ENCODE data around the gene LRP1-AS.

LRP1-AS gene

DNA sequence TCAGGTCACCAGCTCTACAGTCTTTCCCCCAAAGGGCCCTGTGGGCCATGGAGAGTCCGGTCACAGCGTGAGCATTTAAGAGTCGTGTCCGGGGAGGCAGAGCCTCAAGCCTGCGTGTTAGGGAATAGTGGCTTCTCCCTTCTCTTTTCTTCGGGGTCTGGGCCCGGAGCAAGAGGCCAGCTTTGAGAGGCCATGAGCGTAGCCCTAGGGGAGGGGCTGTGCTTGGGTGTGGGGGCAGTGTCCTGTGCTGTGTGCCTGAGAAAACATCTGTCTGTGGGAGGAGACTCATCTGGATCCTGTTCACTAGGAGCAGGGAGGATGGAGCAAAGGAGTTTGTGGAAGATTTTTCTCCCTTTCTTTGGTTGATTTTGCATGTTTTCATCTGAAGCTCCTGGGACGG, 5.3 kb downstream of the LRP1-AS start:
- DNase-seq (ENCODE audit: low read depth in 2 of 3, low spot score in 2 of 3) = no peak

DNA sequence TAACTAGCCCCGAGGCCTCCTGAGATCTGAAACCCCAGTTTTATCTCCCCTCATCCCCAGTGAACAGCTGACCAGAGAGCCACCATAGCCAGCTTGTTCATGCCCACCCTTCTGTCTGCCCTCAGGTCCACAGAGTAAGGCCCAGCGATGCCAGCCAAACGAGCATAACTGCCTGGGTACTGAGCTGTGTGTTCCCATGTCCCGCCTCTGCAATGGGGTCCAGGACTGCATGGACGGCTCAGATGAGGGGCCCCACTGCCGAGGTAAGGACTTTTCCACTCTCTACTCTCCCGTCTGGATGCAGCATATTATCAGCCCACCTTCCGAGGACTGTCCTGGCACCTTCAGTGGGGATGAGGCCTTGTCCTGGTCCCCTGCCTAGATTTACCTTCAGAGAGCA, 6.2 kb downstream of the LRP1-AS start:
- no peak for DNase-seq (ENCODE audit: low read depth in 2 of 3, low spot score in 2 of 3)

DNA sequence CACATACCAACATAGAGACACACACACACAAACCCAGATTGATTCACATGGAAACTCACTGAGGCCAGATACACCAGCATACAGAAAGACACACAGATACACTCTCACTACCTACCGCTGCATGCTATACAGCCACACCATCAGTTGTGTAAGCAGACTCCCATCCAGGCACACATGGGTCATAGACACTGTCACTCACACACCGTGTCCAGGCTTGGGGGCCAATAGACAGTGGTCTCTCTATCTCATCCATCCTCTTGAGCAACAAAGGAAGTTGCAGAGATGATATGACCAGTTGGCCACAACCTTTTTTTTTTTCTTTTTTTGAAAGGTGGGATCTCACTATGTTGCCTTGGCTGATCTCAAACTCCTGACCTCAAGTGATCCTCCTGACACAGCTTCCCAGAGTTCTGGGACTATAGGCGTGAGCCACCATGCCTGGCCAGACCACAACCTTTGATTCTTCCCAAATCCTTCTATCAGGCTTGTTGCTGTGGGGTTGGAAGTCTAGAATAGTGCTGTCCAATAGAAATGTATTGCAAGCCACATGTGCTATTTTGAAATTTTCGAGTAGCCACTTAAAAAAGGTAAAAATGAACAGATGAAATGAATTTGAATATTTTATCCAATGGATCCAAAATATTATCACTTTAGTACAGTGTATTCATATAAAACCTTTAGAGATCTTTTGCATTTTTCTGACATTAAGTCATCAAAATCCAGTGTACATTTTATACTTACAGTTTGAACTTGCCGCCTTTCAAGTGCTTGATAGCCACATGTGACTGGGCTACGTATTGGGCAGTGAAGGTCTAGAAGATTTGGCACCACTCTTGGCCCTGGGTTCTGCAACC, 7.4 kb downstream of the LRP1-AS start:
- no peak for DNase-seq (ENCODE audit: low read depth in 2 of 3, low spot score in 2 of 3)

DNA sequence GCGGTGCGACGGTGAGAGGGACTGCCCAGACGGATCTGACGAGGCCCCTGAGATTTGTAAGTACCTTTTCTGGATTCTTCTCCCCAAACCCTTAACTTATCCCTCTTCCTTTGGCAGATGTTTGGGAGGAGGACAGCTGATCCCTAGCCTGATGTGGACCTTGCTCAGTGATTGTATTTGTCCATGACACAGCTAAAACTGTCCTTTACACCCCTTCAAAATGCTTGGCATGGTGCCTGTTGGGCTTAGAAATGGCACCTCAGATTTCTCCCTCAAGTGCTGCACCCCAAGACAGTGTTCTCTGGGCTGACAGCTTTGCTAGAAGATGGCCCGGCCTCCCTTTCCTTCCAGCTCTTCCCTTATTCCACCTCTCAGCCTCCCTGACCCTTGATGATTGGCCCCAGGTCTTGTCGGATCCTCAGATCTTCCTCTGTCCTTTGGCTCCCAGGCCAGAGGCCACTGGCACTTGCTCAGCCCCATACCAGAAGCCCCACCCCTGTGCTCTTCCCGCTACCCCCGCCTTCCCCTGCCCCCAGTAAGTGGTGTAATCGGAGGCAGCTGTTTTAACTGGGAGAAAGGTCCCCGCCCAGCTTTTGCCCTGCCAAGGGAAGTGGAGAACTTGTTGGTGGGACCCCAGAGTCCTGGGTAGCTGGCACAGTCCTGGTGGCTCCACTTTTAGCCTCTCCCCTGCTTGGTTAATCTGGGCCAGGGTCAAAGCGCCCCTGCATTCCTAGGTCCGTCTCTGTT, 8.7 kb downstream of the LRP1-AS start:
- no peak for DNase-seq (ENCODE audit: low read depth in 2 of 3, low spot score in 2 of 3)

DNA sequence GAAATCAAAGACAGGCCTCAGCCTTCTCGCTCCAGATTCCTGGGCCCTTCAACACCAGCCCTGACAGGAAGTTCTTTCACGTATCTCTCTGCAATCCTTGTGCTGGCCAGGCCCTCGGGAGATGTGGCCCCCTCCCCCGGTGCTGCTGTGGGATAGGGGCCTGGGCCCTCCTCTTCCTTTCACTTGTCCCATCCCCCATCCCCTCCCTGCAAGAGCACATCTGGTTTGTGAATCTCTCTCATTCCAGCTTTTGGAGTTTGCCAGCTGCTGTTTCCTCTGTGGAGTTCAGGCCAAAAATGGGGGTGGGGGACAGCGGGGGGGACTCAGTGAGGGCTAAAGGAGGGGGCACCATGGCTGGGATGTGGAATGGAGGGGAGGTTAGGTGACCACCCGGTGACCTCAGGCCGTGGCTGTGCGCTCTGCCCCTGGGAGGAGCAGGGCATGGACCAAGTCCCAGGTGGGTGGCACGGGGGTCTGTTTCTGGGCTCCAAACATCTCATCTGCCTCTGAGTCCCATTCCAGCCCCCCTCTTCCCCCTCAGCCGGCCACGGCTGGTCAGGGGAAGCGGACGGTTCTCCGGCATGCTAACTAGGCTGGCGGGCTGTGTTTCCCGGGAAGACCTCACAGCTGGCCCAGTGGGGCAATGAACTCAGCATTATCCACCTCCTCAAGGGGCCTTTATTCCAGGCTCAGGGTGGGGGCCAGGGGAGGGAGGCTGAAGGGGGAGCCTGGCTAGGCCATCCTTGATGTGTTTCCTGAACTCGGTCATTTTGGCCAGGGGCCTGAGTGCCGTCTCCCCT, 11.7 kb downstream of the LRP1-AS start:
- DNase-seq (ENCODE audit: low read depth in 2 of 3, low spot score in 2 of 3) = no peak

DNA sequence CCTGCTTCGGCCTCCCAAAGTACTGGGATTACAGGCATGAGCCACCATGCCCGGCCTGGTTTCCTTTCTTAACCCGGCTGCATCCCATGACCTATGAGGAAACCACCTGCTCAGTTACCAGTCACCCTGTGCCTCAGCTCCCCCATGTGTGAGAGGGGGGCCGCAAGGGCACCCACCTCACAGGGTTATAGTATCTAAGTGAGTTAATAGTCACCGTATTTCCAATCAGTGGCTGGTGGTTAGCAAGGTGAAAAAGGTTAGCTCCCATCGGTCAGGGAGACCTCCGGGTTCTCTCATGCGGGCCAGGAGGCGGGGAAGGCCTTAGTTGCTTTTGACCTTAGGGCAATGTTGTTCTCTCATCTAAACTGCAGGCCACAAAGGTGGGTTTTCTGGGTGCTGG, 12.5 kb downstream of the LRP1-AS start:
- DNase-seq (ENCODE audit: low read depth in 2 of 3, low spot score in 2 of 3) = no peak

DNA sequence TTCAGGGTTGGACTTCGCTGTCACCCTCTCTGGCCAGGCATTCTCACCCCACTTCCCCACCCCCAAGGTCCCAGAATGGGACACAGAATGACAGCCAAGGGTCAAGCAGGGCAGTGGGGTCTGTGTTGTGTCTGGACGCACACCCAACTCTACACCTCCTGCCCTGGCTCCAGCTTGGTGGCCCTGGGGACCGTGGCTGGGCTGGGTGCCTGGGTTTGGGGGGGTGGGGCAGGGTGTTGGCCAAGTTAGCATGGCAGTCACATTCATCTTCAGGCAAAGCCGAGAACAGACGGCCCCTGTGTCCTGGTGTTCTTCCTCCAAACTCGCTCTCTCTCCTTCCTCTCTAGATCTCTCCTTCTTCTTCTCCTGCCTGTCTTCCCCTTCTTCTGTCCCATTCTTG, 13.5 kb downstream of the LRP1-AS start:
- DNase-seq (ENCODE audit: low read depth in 2 of 3, low spot score in 2 of 3) = no peak

DNA sequence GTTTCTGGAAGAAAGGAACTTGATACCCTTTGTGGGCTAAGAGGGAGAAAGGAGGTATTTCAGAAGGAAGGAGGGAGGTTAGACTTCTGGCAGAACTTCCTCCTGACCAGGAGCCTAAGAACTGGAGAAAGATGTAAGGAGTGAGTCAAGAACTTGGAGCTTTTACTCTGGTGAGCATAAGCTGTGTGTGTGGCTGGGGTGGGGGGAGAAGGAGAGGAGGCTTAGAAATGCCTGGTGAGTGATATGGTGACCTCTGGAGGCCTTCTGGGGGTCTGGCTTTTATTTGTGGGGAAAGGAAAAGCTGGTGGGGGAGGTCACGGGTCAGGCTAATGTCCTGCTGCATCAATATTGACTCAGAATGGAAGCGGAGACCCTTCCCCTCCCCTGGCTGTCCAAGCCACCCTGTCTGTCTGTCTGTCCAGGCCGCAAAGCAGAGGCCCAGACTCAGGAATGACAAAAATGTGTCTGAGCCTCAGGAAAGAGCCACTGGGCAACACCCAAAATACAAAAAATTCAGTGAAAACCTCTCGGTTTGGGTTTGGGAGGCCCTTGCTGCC, 14.3 kb downstream of the LRP1-AS start:
- no peak for DNase-seq (ENCODE audit: low read depth in 2 of 3, low spot score in 2 of 3)

DNA sequence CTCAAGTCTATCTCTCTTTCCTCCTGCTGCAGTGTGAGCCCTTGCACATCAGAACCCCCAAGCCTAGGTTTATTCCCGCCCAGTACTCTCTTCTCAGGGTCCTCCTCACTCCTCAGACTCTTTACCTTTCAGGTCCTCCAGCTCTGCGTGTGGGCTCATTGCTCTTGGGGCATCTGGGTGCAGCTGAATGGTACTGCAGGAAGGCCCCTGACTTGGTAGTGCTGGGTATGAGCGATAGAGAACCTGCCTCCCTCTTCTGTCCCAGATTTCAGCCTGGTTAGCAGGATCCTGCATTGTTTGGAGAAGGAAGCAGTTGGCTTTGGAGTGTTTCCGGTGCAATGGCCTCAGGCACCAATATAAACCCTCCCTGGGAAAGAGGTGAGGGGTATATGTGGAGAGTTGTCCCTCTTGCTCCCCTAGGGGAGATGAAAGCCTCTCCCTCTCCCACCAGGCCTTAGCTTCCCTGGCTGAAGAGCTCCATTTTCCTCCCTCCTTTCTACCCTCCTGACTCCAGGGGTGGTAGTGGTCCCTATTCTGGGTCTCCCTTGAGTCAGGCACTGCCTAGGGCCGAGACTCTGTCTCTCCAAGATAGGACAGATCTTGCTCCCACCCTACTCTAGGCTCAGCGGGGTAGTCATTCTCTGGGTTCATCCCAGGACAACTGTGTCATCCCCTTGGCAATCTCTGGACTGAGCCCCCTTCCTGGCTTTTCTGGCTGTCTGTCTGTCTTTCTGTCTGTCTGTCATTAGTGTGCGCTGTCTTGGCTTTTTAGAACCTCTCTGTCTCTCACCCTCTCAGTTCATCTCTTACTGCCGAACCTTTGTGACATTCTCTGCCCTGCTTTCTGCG, 15.3 kb downstream of the LRP1-AS start:
- DNase-seq (ENCODE audit: low read depth in 2 of 3, low spot score in 2 of 3) = no peak

DNA sequence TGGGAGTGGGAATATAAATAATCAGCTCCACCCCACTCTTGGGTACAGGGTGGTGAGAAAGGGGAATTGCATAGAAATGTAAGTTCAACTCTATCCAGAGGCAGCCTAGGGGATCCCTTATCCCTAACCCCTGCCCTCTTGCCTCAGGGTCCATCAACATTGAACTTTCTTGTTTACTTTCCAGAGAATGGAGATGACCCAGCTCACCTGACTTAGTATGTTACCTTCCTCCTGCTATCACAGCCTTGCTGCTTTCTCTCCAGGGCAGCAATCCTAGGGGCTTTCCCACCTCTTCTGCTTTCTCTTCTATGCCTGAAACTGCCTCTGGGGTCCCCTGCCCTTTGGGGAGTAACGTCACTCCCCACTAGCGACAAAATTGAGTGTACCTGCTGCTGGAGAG, 16.5 kb downstream of the LRP1-AS start:
- no peak for DNase-seq (ENCODE audit: low read depth in 2 of 3, low spot score in 2 of 3)

DNA sequence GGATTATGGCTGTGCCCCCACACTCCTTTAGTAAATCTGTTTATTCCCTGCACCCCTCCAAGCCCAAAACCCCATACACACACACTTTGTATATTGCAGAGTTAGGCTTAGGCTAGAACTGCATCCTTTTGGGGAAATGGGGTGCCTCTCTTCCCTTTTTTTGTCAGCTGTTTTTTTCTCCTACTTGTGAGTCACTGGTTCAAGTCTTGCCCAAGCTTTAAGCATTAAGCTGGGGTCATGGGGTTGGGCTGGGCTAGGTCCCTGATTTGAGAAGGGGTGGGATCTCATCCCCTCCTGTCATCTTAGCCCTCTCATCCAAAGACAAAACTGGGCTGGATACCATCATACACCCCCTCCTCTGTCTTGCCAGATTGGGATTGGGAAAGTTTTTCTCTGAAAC, 17.5 kb downstream of the LRP1-AS start:
- no peak for DNase-seq (ENCODE audit: low read depth in 2 of 3, low spot score in 2 of 3)

DNA sequence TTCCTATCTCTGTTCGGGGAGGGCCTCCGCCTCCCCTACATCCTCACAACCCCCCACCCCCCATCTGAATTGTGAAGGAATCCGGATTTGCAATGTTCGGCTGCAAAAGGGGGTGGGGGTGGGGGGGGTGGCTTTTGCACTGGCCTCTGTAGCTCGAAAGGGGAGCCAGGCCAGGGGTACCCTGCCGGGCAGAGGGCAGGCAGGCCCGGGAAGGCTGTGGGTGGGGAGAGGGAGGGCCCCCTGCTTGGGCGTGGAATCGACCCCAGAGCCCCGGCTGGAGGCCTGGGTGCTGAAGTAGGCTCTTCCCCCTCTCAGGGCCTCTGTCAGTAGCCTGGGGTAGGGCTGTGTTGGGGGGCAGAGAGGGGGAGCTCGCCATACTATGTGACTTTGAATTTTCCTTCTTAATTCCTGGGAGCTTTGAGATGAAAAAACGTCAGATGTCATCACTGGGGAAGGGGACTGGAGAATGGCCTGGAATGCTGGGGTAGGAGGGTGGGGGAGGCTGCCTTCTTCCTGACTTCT, 18.0 kb downstream of the LRP1-AS start:
- DNase-seq (ENCODE audit: low read depth in 2 of 3, low spot score in 2 of 3) = no peak

DNA sequence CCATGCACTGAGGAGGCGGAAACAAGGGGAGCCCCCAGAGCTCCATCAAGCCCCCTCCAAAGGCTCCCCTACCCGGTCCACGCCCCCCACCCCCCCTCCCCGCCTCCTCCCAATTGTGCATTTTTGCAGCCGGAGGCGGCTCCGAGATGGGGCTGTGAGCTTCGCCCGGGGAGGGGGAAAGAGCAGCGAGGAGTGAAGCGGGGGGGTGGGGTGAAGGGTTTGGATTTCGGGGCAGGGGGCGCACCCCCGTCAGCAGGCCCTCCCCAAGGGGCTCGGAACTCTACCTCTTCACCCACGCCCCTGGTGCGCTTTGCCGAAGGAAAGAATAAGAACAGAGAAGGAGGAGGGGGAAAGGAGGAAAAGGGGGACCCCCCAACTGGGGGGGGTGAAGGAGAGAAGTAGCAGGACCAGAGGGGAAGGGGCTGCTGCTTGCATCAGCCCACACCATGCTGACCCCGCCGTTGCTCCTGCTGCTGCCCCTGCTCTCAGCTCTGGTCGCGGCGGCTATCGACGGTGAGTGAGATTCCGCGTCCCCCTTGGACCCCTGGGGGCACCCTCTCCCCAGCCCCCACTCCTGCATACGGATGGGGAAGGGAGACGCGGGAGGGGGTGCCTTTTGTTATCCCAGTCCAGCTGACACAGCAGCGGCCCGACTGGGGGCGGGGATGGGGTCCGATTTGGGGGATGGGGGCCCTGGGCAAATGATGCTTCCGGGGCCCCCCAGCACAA, 18.7 kb downstream of the LRP1-AS start:
- no peak for DNase-seq (ENCODE audit: low read depth in 2 of 3, low spot score in 2 of 3)

DNA sequence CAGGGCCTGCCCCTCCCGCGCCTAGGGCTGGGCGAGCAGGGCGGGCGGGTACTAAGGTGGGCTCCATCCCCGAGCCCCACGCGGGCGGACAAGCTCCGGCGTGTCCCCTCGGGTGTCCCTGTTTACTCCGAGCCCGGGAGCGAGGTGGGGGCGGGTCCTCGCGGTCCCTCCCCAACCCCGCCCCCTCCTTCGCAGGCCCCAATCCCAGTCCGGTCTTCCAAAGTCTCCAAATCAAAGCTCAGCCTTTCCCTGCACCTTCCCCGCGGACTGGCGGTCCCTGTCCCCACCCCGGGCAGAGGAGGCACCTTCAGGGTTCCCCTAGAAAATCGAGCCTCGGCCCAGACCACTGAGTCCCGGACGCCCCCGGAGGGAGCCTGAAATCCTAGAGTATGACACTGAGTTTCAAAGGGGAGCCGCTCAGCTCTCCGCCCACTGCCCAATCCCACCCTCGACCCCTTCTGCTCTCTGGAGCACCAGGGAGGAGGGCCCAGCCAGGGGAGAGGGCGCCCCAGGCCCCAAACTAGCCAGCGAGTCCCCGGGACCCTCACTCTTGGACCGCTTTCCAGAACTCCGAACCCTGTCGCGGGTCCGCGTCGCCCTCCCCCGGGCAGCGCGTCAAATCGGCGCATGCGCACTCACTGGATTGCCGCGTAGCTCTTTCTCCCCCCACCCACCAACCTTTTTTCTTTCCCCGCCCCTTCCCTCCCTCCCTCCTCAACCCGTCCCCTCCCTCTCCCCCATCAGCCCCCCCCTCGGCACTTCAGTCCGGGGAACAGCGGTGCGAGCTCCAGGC, 19.5 kb downstream of the LRP1-AS start, which contains the start of gene LRP1:
Gene LRP1, plus strand, starts transcription at position 758 of the 793 bp plus-strand sequence. CDS start 482 bp downstream, outside the sequence.
- peak; percentile 45 to 60 (median 58) for DNase-seq (ENCODE audit: low read depth in 2 of 3, low spot score in 2 of 3)

DNA sequence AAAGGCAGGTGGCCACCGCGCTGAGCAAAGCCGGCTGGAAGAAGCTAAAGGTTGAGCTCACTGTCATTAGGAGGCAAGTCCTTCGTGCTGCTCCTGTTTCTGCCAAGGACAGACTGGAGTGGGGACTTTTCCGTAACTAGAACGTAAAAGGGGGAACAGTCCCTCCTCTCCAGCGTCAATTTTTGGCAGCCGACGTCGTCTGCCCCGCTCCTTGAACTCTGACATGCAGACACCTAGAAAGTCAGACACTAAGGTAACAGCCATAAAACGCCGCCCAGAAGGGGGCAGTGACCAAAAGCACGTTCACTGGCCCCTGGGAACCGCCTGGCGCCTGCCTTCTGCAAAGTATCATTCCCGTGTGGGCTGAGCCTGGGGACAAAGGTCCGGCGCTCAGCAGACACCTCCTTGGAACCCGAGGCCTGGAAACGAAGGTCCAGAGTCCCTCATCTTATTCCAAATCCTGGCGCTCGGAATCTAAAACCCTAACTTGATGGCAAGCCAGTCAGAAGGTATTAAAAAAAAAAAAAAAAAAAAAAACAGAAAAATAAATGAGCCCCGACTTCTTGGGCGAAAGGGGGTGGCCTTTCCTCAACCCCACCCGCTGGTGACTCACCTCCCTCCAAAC, 20.2 kb downstream of the LRP1-AS start:
- DNase-seq (ENCODE audit: low read depth in 2 of 3, low spot score in 2 of 3) = no peak

DNA sequence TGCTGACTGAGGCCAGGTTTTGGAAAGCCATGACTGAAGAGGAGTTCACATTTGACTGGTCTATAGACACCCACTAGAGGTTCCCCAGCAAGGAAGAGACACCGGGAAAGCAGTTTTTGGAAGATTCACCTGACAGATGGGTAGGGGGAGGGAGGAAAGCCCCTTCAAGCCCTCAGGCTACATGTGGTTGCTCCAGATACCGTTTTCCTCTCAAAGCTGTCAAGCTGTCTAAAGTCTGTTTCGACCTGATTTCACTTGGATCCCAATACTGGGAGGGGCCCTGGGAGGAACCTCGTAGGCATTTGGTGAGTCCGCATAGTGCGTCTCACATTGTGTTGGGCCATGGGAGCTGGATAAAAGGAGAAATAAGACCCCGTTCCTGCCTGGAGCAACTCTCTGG, 20.9 kb downstream of the LRP1-AS start:
- no peak for DNase-seq (ENCODE audit: low read depth in 2 of 3, low spot score in 2 of 3)

DNA sequence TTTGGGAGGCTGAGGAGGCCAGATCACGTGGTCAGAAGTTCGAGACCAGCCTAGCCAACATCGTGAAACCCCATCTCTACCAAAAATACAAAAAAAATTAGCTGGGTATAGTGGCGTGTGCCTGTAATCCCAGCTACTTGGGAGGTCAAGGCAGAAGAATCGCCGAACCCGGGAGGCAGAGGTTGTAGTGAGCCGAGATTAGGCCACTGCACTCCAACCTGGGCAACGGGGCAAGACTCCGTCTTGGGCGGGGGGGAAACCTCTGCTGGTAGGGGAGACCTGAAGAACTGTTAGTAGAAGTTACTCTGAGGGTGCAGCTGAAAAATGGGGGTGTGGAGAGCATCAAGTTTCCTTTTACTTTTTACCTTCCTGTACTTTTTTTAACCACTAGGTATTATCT, 21.4 kb downstream of the LRP1-AS start:
- no peak for DNase-seq (ENCODE audit: low read depth in 2 of 3, low spot score in 2 of 3)

DNA sequence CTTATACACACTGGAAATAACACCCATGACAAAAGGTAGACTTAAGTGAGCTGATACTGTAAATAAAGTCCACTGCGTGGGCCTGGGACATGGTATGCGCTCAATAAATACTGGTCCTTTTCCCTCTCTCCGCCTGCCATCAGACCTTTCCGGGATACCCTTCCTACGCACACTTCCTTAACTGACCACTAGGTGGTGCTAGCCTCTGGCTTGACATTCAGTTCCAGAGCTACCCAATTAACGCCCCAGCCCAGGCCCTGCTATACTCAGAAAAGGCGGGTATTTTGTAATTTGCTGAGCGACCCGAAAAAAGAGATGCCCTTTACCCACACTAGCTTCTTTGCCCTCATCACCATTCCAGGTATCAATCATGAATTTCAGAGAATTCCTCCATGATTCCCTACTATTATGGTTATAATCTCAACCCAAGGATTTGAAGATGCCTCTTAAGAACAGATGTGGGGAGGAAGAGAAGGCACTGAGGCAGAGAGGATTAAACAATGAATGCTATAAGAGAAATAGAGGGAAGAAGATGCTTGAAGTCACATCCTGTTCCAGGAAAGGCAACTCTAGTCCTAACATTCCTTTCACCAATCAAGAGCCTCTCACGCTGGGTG, 23.1 kb downstream of the LRP1-AS start:
- peak; percentile 23 to 47 (median 32) for DNase-seq (ENCODE audit: low read depth in 2 of 3, low spot score in 2 of 3)
